HG03280 (cell line): ENCODE data around the gene COQ8A.

Source experiments
- ATAC-seq: cut with Tn5 transposase; IDR thresholded peaks from one replicate; pipeline ENCODE4 v1.9.1; 2021; ENCODE audit warnings: mild to moderate bottlenecking, moderate library complexity; ENCODE audit not compliant: unreplicated experiment

The COQ8A gene

DNA sequence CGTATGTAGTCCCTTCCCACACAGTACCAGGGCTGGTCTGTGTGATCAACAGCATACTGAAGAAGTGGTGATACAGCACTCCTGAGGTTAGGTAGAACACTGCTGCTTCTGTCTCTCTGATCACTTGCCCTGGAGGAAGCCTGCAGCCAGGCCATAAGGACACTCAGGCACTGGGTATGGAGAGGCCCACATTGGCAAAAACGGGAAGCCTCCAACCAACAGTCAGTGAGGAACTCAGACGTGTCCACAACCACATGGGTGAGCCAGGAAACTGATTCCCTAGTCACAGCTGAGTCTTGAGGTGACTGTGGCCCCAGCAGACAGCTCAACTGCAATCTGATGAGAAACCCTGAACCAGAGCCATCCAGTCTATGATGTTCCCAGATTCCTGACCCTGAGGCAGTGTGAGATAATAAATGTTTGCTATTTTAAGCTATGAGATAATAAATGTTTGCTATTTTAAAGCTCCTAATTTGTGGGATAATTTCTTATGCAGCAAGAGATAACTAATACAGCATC lies 62.5 kb downstream of the COQ8A start:
- ATAC-seq, result no peak

DNA sequence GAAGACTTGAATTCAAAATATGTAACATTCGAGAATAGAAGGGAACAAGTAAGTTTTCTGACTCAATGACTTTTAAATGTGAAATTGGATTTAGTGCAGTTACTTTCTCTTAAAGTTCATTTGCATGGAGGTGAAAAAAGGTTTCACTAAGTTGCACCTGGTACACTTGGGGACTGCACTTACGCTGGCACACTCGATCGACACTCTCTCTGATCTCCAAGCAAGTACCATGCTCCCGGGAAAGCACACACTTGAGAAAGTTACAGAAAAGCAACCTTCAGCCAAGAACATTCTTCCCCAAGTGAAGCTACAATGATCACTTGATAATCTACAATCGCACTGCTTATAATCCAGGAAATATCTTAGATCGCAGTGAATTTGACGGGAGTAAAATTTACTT lies 63.1 kb downstream of the COQ8A start:
- ATAC-seq, result no peak

DNA sequence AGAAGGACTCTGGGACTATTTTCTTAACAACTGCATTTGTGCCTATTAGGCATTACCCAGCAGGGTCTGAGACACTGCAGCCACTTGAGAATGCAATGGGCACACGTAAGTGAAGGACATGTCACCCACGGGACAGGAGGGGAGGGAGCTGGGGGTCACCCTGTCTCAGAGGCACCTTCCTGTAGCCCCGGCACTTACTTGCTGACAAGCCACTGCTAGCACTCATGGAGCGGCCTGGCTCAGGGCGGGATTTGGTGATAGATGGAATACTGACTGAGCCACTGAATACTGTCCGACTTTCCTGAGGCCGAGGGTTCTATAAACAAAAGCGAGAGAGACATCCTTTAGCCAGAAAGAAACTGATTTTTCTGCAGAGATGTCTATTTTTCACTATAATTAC lies 64.7 kb downstream of the COQ8A start:
- ATAC-seq, result no peak

DNA sequence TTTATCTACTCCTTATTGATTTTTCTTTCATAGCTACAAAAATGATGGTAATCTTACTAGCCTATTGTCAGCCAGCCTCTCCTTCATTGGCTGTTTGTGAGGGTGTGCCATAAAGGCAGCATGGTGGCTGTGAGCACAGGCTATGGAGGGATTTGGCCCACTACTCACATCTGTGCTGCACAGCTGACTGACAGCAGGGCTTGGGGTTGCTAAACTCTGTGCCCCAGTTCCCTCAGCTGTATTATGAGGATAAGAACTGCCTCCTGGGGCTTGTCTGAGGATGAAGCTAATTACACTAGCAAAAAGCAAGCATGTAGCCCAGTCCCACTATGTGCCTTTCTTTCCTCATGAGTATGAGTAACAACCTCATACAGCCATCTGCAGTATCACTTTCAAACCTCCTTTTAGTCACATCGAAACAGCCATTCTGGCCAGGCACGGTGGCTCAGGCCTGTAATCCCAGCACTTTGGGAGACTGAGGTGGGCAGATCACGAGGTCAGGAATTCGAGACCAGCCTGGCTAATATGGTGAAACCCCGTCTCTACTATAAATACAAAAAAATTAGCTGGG lies 66.2 kb downstream of the COQ8A start:
- ATAC-seq, result no peak

DNA sequence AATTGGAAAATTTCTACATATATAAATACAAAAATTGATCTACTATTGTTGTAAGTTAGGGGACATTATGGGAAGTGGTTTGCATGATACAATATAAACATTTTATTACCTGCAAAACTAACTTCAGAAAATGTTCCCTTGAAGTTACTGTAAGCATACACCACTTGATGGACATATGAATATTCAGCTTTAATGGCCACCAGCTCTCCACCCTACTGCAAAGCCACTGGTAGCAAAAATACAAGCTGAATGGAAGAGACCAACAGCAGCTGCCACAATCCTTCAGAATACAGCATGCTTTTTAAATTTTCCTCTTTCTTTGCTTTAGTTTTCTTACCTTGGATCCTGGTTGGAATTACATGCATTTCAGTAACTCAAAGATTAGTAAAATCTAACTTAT lies 69.8 kb downstream of the COQ8A start:
- ATAC-seq, result no peak

DNA sequence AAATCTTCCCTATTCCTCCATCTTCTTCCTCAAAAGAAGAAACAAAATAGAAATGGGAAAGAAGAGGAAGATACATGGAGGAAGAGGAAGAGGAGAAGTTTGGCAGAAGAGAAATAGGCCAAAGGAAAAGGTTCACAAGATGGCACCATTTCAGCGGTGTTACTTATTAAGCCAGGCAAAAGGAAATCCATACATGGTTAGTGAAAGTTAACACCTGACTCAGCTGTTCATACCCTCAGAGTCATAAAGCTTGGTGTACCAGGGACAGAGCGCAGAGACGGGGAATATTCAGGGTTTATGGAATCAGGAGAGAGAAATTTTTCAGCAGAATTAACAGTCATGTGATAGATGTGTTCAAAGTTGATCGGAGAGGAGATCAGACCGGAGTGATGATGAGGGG lies 70.6 kb downstream of the COQ8A start:
- ATAC-seq, result no peak

DNA sequence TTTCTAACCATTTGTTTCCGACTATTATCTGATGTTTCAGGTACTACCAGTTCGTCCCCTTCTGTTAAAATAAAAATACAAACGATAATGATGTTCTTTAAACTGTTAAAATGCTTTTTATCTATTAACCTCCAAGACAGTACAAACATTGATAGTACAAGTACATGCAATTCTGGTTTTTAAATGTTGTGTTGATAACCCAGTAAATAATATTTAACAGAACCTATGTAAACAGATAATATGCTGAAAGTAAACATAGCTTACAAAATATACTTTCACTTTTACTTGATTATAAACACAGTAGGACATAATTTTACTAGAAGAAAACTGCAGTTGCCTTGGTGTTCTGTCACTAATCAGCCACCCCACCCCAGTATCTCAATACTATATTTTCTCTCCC lies 76.9 kb downstream of the COQ8A start:
- no peak for ATAC-seq

DNA sequence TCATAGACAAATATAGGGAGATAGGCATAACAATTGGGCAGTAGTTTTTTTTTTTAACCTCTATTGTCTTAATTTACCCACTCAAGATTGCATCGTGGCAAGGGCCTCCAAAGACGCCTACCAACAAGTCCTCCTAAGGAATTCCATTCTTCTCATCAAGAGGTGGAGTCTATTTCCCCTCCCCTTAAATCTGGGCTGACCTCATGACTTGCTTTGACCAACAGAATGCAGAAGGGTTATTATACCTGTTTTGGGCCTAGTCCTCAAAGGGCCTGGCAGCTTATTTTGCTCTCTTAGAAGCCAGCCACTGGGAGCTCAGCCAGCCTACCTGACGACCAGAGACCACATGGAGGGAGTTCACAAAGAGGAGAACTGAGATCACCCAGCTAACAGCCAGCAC lies 92.3 kb downstream of the COQ8A start:
- no peak for ATAC-seq

DNA sequence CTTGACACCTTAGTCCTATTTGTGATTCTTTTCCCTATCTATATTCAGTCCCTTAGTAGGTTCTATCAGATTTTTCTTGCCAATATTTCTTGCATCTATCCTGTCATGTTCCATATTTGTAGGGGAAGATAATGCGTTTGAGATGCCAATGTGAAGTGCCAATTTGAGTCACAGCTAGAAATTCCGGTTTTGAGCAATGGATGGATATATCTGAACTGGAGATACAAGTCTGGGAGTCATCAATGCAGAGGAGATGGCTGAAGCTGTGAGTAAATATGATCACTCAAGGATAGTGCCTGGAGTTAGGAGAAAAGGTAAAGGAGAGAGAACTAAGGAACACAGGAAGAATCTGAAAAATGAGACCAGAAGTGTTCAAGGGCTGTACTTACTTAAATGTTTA lies 93.8 kb downstream of the COQ8A start:
- ATAC-seq, result no peak

DNA sequence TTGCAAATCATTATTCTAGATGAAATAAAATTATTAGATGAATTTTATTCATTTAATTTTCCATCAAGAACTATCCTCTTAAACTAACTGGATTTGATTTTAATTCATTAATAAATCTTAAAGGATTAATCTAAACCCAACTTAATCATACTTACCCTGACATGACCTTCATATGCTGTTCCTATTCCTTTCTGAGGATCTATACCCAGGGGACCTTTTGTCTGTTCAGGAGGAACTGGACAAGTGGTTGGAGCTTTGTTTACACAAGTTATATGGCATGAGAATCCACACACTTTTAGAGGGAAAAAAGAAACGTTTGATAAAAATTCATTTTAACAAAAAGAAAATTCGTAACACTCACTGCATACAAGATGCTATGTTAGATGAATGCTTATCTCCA lies 95.2 kb downstream of the COQ8A start:
- no peak for ATAC-seq

DNA sequence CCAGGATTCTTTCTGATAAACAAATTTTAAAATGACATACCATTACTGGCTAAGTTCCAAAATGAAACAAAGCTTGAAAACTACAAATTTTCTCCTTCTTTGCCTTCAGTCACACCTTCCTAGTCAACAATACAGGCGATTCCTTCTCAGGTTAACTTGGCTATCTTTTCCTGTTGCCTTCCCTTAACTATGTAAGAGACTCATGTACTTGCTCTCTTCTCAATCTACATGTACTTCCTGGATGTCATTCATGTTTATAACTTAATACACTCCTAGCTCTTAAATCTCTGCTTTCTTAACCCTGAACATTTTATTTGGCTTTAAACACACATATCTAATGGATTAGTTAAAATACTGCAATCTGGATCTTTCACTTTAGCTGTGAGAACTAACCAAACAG lies 97.0 kb downstream of the COQ8A start:
- ATAC-seq, result no peak
